Endothelial cell of umbilical vein (primary cell): ENCODE data around the gene YPEL1.

ENCODE experiments used
- EZH2 ChIP-seq: IDR thresholded peaks from 2 replicates; pipeline ENCODE4 v1.6.1; 2012; ENCODE audit warnings: borderline replicate concordance, low read depth, mild to moderate bottlenecking, moderate library complexity, low read length, inconsistent platforms; ENCODE audit not compliant: severe bottlenecking
- FOS ChIP-seq: IDR thresholded peaks from 2 replicates; pipeline ENCODE4 v1.6.1; 2011; ENCODE audit warnings: mild to moderate bottlenecking, low read length, moderate library complexity, borderline replicate concordance; ENCODE audit not compliant: insufficient read depth
- GATA2 ChIP-seq: IDR thresholded peaks from 2 replicates; pipeline ENCODE4 v1.7.0; 2011; ENCODE audit warnings: low read depth, mild to moderate bottlenecking, moderate library complexity, mixed read lengths, low read length; ENCODE audit not compliant: insufficient read length, insufficient read depth
- JUN ChIP-seq: IDR thresholded peaks from 2 replicates; pipeline ENCODE4 v1.6.1; 2011; ENCODE audit warnings: borderline replicate concordance, low read depth; ENCODE audit not compliant: insufficient read length, insufficient read depth
- MYC ChIP-seq: IDR thresholded peaks from one replicate; pipeline ENCODE4 v1.6.1; 2011; ENCODE audit warnings: mild to moderate bottlenecking, low read depth, low read length
- POLR2A ChIP-seq: IDR thresholded peaks from 2 replicates; pipeline ENCODE4 v1.6.1; 2012; ENCODE audit warnings: low read depth, mild to moderate bottlenecking, control low read depth, low read length
- POLR2AphosphoS5 ChIP-seq: IDR thresholded peaks from 2 replicates; pipeline ENCODE4 v1.6.1; 2012; ENCODE audit warnings: low read depth, mild to moderate bottlenecking, control low read depth, low read length, moderate library complexity; ENCODE audit not compliant: insufficient read depth
- TF ChIP-seq, protein P1 (sequence below), 2 donors: IDR thresholded peaks; 1 replicate in 1 of 2; 2 replicates in 1 of 2; pipeline ENCODE4 v1.5.1; 2011; ENCODE audit warnings: low read length in 2 of 2, mild to moderate bottlenecking in 2 of 2, moderate library complexity in 2 of 2, control low read depth in 1 of 2, inconsistent platforms in 1 of 2, low read depth in 1 of 2; ENCODE audit not compliant: insufficient read depth in 1 of 2; ENCODE audit errors: extremely low read depth in 1 of 2
- TF ChIP-seq, protein P2 (sequence below): IDR thresholded peaks from 2 replicates; pipeline ENCODE4 v1.6.1; 2011; ENCODE audit not compliant: insufficient read depth, insufficient read length

DNA sequence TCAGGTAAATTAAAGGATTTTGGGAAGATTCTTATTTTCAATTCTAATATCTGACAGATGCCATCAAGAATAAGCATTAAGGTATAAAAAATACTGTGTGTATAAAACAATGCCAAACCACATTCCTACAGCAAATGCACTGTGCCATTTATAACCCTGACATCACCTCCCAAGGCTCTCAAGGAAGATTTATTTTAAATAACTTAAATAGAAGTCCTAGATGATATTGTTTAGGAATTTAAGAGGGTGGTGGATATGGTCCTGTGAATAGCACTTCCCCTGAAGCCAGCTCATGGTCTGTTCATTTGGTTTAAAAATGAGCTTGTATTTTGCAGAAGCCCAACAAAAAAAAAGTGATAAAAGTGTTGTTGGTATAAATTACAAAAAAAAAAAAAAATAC is 37.7 kb downstream of the YPEL1 start:
- TF ChIP-seq POLR2AphosphoS5, result no peak
- TF ChIP-seq, protein P1, sequence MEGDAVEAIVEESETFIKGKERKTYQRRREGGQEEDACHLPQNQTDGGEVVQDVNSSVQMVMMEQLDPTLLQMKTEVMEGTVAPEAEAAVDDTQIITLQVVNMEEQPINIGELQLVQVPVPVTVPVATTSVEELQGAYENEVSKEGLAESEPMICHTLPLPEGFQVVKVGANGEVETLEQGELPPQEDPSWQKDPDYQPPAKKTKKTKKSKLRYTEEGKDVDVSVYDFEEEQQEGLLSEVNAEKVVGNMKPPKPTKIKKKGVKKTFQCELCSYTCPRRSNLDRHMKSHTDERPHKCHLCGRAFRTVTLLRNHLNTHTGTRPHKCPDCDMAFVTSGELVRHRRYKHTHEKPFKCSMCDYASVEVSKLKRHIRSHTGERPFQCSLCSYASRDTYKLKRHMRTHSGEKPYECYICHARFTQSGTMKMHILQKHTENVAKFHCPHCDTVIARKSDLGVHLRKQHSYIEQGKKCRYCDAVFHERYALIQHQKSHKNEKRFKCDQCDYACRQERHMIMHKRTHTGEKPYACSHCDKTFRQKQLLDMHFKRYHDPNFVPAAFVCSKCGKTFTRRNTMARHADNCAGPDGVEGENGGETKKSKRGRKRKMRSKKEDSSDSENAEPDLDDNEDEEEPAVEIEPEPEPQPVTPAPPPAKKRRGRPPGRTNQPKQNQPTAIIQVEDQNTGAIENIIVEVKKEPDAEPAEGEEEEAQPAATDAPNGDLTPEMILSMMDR (IDR thresholded peaks at IDR 0.05; ENCODE audit: extremely low read depth in 1 of 2, insufficient read depth in 1 of 2, low read depth in 1 of 2, low read length in 2 of 2), result no peak
- no peak for TF ChIP-seq POLR2A
- TF ChIP-seq MYC, result no peak
- TF ChIP-seq, protein P2, sequence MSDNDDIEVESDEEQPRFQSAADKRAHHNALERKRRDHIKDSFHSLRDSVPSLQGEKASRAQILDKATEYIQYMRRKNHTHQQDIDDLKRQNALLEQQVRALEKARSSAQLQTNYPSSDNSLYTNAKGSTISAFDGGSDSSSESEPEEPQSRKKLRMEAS, result no peak
- no peak for TF ChIP-seq JUN
- no peak for TF ChIP-seq EZH2
- no peak for TF ChIP-seq FOS
- TF ChIP-seq GATA2, result no peak
